A549 (cell line): ENCODE results near the gene LIPT2. TPM values are rescaled to one million over a fixed set of nuclear protein-coding genes. Genes with fewer than 3 reads are reported as not detected.

Source experiments
- ATAC-seq, 2 experiments: fragments of 200-7000 bp in 1 of 2; fragments of >200 bp in 1 of 2; cut with Nextera tagmentation in 1 of 2; cut with Tn5 transposase in 1 of 2; 3 replicates each; pipeline versions ENCODE4 v1.8.0 to v1.9.1; 2018 to 2020; ENCODE audit warnings: mild to moderate bottlenecking in 1 of 2, moderate library complexity in 1 of 2
- CTCF ChIA-PET: fragments of 300-600 bp; sonication (Branson Sonifier 250); formaldehyde crosslinking; extraction: SDS; loops from one replicate; lab custom pipeline; 2021; ENCODE audit warnings: antibody characterized with exemption, inconsistent platforms; lab: Yijun Ruan, JAX
- POLR2A ChIA-PET: fragments of 350-600 bp; formaldehyde crosslinking; extraction: SDS; loops from one replicate; lab custom pipeline; 2021; ENCODE audit warnings: antibody characterized with exemption, inconsistent platforms; lab: Yijun Ruan, JAX
- DNase-seq, 2 experiments: peaks; one replicate each; pipeline versions ENCODE4 v3.0.0 to v3.0.0-alpha.2; 2011 to 2016; ENCODE audit warnings: low read depth in 1 of 2, low spot score in 1 of 2
- FAIRE-seq: peaks from 2 replicates; lab custom pipeline; 2011; peaks lifted over from hg19 to GRCh38; lab: Jason Lieb, UNC
- H3K27ac ChIP-seq, 2 experiments: fragments of >200 bp; sonication (Bioruptor Twin); formaldehyde crosslinking; 3 replicates each; pipeline ENCODE4 v1.5.1; 2016 to 2017
- H3K4me1 ChIP-seq: fragments of >200 bp; sonication (Bioruptor Twin); formaldehyde crosslinking; 3 replicates; pipeline ENCODE4 v1.6.1; 2016
- H3K4me2 ChIP-seq: fragments of >200 bp; sonication (Bioruptor Twin); formaldehyde crosslinking; 3 replicates; pipeline ENCODE4 v1.6.1; 2016
- H3K4me3 ChIP-seq: fragments of >200 bp; sonication (Bioruptor Twin); formaldehyde crosslinking; 3 replicates; pipeline ENCODE4 v1.5.1; 2016
- H3K9me3 ChIP-seq: fragments of >200 bp; sonication (Bioruptor Twin); formaldehyde crosslinking; 3 replicates; pipeline ENCODE4 v1.6.1; 2016
- CBX8 ChIP-seq: fragments of 200-600 bp; sonication (generic); IDR thresholded peaks from 2 replicates; pipeline ENCODE4 v1.6.1; 2016
- CEBPB ChIP-seq, 2 experiments: fragments of >200 bp in 1 of 2; sonication (Bioruptor Twin) in 1 of 2; formaldehyde crosslinking in 1 of 2; IDR thresholded peaks; 2 replicates each; pipeline ENCODE4 v1.6.1; 2012 to 2016
- CHD4 ChIP-seq: fragments of 200-600 bp; sonication (generic); IDR thresholded peaks from 2 replicates; pipeline ENCODE4 v1.6.1; 2016; ENCODE audit warnings: antibody characterized with exemption, mild to moderate bottlenecking, borderline replicate concordance
- CTCF ChIP-seq: fragments of >200 bp; sonication (Bioruptor Twin); formaldehyde crosslinking; IDR thresholded peaks from 3 replicates; pipeline ENCODE4 v1.5.1; 2016
- EHF ChIP-seq: fragments of 250-450 bp; sonication (Bioruptor Pico); IDR thresholded peaks from 2 replicates; pipeline ENCODE4 v1.5.0; 2020; ENCODE audit warnings: mild to moderate bottlenecking
- EP300 ChIP-seq, 2 experiments: fragments of >200 bp; sonication (Bioruptor Twin); formaldehyde crosslinking; IDR thresholded peaks; 2 replicates in 1 of 2; 3 replicates in 1 of 2; pipeline ENCODE4 v1.6.1; 2016 to 2017
- FOSB ChIP-seq: fragments of 250-450 bp; sonication (Bioruptor Pico); IDR thresholded peaks from 2 replicates; pipeline ENCODE4 v1.5.0; 2020; ENCODE audit warnings: mild to moderate bottlenecking, moderate library complexity
- FOXS1 ChIP-seq: fragments of 250-450 bp; sonication (Bioruptor Pico); IDR thresholded peaks from 2 replicates; pipeline ENCODE4 v1.5.0; 2020; ENCODE audit warnings: mild to moderate bottlenecking, moderate library complexity
- HOXA7 ChIP-seq: fragments of 250-450 bp; sonication (Bioruptor Pico); IDR thresholded peaks from 2 replicates; pipeline ENCODE4 v1.5.0; 2020; ENCODE audit warnings: mild to moderate bottlenecking, moderate library complexity
- HOXB13 ChIP-seq: fragments of 250-450 bp; sonication (Bioruptor Pico); IDR thresholded peaks from 2 replicates; pipeline ENCODE4 v1.5.0; 2020; ENCODE audit warnings: low read depth, mild to moderate bottlenecking, moderate library complexity
- JUNB ChIP-seq: fragments of >200 bp; sonication (Bioruptor Twin); formaldehyde crosslinking; IDR thresholded peaks from 2 replicates; pipeline ENCODE4 v1.6.1; 2016
- KDM5A ChIP-seq: fragments of 200-600 bp; sonication (generic); IDR thresholded peaks from 2 replicates; pipeline ENCODE4 v1.6.1; 2016; ENCODE audit warnings: antibody characterized with exemption, mild to moderate bottlenecking
- MAZ ChIP-seq: fragments of 150-350 bp; IDR thresholded peaks from 2 replicates; pipeline ENCODE4 v1.6.1; 2014; ENCODE audit warnings: antibody characterized with exemption, low read depth, low read length, borderline replicate concordance
- MYC ChIP-seq: IDR thresholded peaks from 2 replicates; pipeline ENCODE4 v1.6.1; 2012; ENCODE audit warnings: mild to moderate bottlenecking, inconsistent platforms, low read length, improper control_type of control experiment, borderline replicate concordance
- NPAS2 ChIP-seq: fragments of 250-450 bp; sonication (Bioruptor Pico); IDR thresholded peaks from 2 replicates; pipeline ENCODE4 v1.8.0; 2022; ENCODE audit warnings: mild to moderate bottlenecking, moderate library complexity, borderline replicate concordance
- NR3C1 ChIP-seq: fragments of >200 bp; sonication (Bioruptor Twin); formaldehyde crosslinking; IDR thresholded peaks from 3 replicates; pipeline ENCODE4 v1.6.1; 2017
- RAD21 ChIP-seq, 2 experiments: fragments of >200 bp in 1 of 2; sonication (Bioruptor Twin) in 1 of 2; formaldehyde crosslinking in 1 of 2; IDR thresholded peaks in 1 of 2; conservative IDR thresholded peaks in 1 of 2; 2 replicates in 1 of 2; 3 replicates in 1 of 2; pipeline ENCODE4 v1.6.1; 2012 to 2018; ENCODE audit warnings: inconsistent platforms in 1 of 2
- RARB ChIP-seq: fragments of 250-450 bp; sonication (Bioruptor Pico); IDR thresholded peaks from 2 replicates; pipeline ENCODE4 v1.8.0; 2021; ENCODE audit warnings: mild to moderate bottlenecking, moderate library complexity
- SMC3 ChIP-seq: fragments of >200 bp; sonication (Bioruptor Twin); formaldehyde crosslinking; IDR thresholded peaks from 3 replicates; pipeline ENCODE4 v1.6.1; 2018; ENCODE audit warnings: inconsistent platforms
- SREBF2 ChIP-seq: fragments of 450-650 bp; IDR thresholded peaks from 2 replicates; pipeline ENCODE4 v1.6.1; 2014; ENCODE audit warnings: mild to moderate bottlenecking, moderate library complexity
- USF2 ChIP-seq: fragments of 450-650 bp; IDR thresholded peaks from 2 replicates; pipeline ENCODE4 v1.6.1; 2014; ENCODE audit warnings: antibody characterized with exemption
- WGBS: methylation state at CpG from one replicate; pipeline ENCODE4 v1.1.6; 2017; ENCODE audit errors: missing lambda C conversion rate; 5-methylcytosine and 5-hydroxymethylcytosine counted together
- polyA plus RNA-seq, 4 experiments: library from polyadenylated mRNA; depleted of rRNA in 3 of 4; stranded (reverse); fragments of >200 nt; fragmentation: RNase III in 1 of 4; extraction: RNeasy Plus Mini Kit Qiagen cat#74134 plus additional on column Dnase treatment in 1 of 4; gene quantifications; 2 replicates in 3 of 4; 3 replicates in 1 of 4; pipeline ENCODE4 v1.2.3, GENCODE V29; 2011 to 2017

LIPT2 gene
- polyA plus RNA-seq, 2 of the 4 experiments (the other 2 are of a cell fraction), result 4.8 to 9.8 TPM

- TF ChIP-seq CEBPB (IDR thresholded peaks at IDR 0.05), result no peak
- TF ChIP-seq SREBF2, result no peak
- no peak for TF ChIP-seq CBX8
- TF ChIP-seq, all 56 proteins: peak for 0
Observed at GRCh38 chr11:74460065-74460464, 33.5 kb downstream of the LIPT2 start (continued).

DNA sequence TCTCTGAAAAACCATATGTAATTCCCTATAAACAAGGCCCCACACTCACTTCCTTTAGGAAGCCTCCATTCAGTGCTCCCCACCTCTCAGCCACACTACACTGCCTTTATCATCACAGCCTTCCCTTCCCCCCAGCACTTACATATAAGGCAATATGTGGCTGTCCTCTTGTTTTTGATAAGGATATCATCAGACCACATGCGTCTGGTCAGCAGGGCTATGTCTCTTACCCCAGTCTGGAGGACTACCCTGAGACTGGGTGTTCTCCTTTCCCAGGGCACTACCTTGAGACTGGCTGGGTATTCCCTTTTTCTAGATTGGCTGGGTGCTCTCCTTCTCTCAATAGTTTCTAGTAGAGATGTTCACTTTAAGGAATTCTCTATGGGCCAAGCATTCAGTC is 33.9 kb downstream of the LIPT2 start:
- ChIA-PET CTCF (interaction anchor here (1.7 to 5.3 kb wide), 2 partner anchors 10 to 111 kb away, joined by 9 to 39 read pairs; no protein-coding TSS in a partner anchor), POLR2A (no interaction called here)
- DNase-seq (no peak), FAIRE-seq (no peak), ATAC-seq (no peak)
- no peak overlapping the region for H3K4me2 ChIP-seq
- 0% methylated on average over 1 of the region's 1 CpG for WGBS
- H3K4me1 ChIP-seq, result peaks cover 23% of the 10 kb centered on the region
- no peak overlapping the region for H3K27ac ChIP-seq
- TF ChIP-seq FOXS1, result no peak
- no peak for TF ChIP-seq FOSB (CRISPR knock-in tag)
- TF ChIP-seq MAZ, result no peak
- TF ChIP-seq SREBF2, result no peak
- H3K9me3 ChIP-seq, result no peaks in the 10 kb centered on the region
- H3K4me3 ChIP-seq, result no peak overlapping the region

GRCh38 chr11:74457356-74457755 is 36.2 kb downstream of the LIPT2 start:
- WGBS, result 84% methylated on average over 6 of the region's 6 CpGs
- FAIRE-seq, result no peak
- H3K4me2 ChIP-seq, result no peak overlapping the region
- ChIA-PET POLR2A (no interaction called here), CTCF (interaction anchor here (1.6 to 2.0 kb wide), 3 partner anchors 13 to 202 kb away, joined by 7 to 11 read pairs (median 8); no protein-coding TSS in a partner anchor)
- ATAC-seq, result no peak
- peaks cover 23% of the 10 kb centered on the region for H3K4me1 ChIP-seq
- H3K27ac ChIP-seq, result no peak overlapping the region
- H3K4me3 ChIP-seq, result no peak overlapping the region
- no peaks in the 10 kb centered on the region for H3K9me3 ChIP-seq
- no peak for TF ChIP-seq KDM5A
- TF ChIP-seq USF2, result no peak
- no peak for DNase-seq

GRCh38 chr11:74453373-74453975 is 40.0 kb downstream of the LIPT2 start:
- H3K27ac ChIP-seq, result no peak overlapping the region
- FAIRE-seq, result no peak
- POLR2A ChIA-PET, result interaction anchor here (2.6 kb wide), 1 partner anchor 40 kb away, joined by 20 read pairs; the partner anchor contains the start of gene LIPT2

GRCh38 chr11:74452366-74452765 is 41.2 kb downstream of the LIPT2 start:
- WGBS, result 39% methylated on average over 3 of the region's 3 CpGs
- CTCF ChIA-PET, result interaction anchor here (0.6 to 19.2 kb wide), 38 partner anchors 8 to 796 kb away, joined by 3 to 387 read pairs (median 6); partner anchors contain the start of genes KCNE3 and LIPT2
- Histone ChIP-seq H3K4me1 (peaks cover 12% of the 10 kb centered on the region), H3K4me3 (no peak overlapping the region), H3K27ac (no peak overlapping the region), H3K4me2 (no peak overlapping the region), H3K9me3 (no peaks in the 10 kb centered on the region)
- no peak for TF ChIP-seq KDM5A
- no peak for TF ChIP-seq MYC
- TF ChIP-seq NPAS2 (CRISPR knock-in tag), result no peak
- no peak for TF ChIP-seq EP300 (IDR thresholded peaks at IDR 0.05)
- no peak for TF ChIP-seq JUNB
- no peak for TF ChIP-seq HOXB13 (CRISPR knock-in tag)
- no peak for TF ChIP-seq NR3C1
- TF ChIP-seq EHF (CRISPR knock-in tag), result no peak
- TF ChIP-seq CBX8, result no peak
- TF ChIP-seq RARB, result no peak
- TF ChIP-seq CHD4, result no peak
- TF ChIP-seq HOXA7 (CRISPR knock-in tag), result no peak
- no peak for ATAC-seq
- no peak for DNase-seq
- FAIRE-seq, result no peak
- POLR2A ChIA-PET, result interaction anchor here (2.6 kb wide), 1 partner anchor 41 kb away, joined by 20 read pairs; the partner anchor contains the start of gene LIPT2

More at GRCh38 chr11:74453373-74453975, 40.0 kb downstream of the LIPT2 start:
- CTCF ChIA-PET, result interaction anchor here (0.5 to 19.2 kb wide), 68 partner anchors 9 to 795 kb away, joined by 3 to 387 read pairs (median 4); partner anchors contain the start of genes KCNE3, LIPT2 and POLD3
- Histone ChIP-seq H3K4me2 (no peak overlapping the region), H3K9me3 (no peaks in the 10 kb centered on the region), H3K4me1 (peaks cover 12% of the 10 kb centered on the region), H3K4me3 (no peak overlapping the region)
- WGBS, result 22% methylated on average over 10 of the region's 10 CpGs
- peak; percentile 67 to 83; a peak in 4 of 6 replicates for ATAC-seq
- peak; percentile 74 to 79 for DNase-seq
- TF ChIP-seq RAD21 (conservative IDR thresholded peaks at IDR 0.05 in 1 of 2, IDR thresholded peaks at IDR 0.05 in 1 of 2), result peak; percentile 82 to 88
- TF ChIP-seq CTCF, result peak; percentile 77
- no peak for TF ChIP-seq EP300 (IDR thresholded peaks at IDR 0.05)
- TF ChIP-seq SMC3, result peak; percentile 91
